ENCODE results near the gene PTPN2. TPM values are rescaled to one million over a fixed set of nuclear protein-coding genes. Genes with fewer than 3 reads are reported as not detected.

PTPN2 gene
- total and polyA plus RNA-seq, 2 experiments from 2014 or later: 49.9 to 65.5 TPM

DNA sequence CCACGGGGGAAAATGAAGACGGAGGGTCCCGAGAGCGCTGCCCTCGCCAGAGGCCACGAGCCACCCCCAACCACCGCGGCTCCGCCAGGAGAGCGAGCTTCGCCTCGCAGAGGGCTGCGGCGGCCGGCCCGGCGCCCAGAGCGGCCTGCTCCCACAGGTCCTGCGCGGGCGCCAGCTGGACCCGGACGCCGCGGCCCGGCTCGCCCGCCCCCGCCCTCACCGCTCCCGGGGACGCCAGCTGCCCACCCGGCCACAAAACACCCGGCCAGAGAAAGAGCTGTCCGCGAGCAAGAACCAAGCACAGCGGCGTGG, 709 bp downstream of the PTPN2 start (continued):
- TF ChIP-seq EZH2 (IDR thresholded peaks at IDR 0.05; ENCODE audit: low read depth, unreplicated experiment): no peak
- TF ChIP-seq STAT1 (IDR thresholded peaks at IDR 0.05; ENCODE audit: unreplicated experiment): no peak
- TF ChIP-seq JUNB (IDR thresholded peaks at IDR 0.05; ENCODE audit: unreplicated experiment): no peak
- TF ChIP-seq REST (IDR thresholded peaks at IDR 0.05; ENCODE audit: unreplicated experiment): no peak
- no peak for TF ChIP-seq POLR2AphosphoS5 (IDR thresholded peaks at IDR 0.05; ENCODE audit: low read depth)
- no peak for TF ChIP-seq CREB1 (CRISPR knock-in tag; IDR thresholded peaks at IDR 0.05; ENCODE audit: low read depth)

- peak overlapping the region; percentile 6 for H3K27ac Mint-ChIP-seq
- peaks cover 61% of the 10 kb centered on the region for H3K4me1 Mint-ChIP-seq
- 0 out of 2 replicates have a peak, but pooled peaks cover 3% of the 10 kb centered on the region for H3F3A ChIP-seq (replicated peaks; ENCODE audit: low read depth)
- H3K4me3 Mint-ChIP-seq: peak overlapping the region; percentile 82
- H3K36me3 ChIP-seq (ENCODE audit: insufficient read depth): no peaks in the 10 kb centered on the region
- no peaks in the 10 kb centered on the region for H3K9me2 ChIP-seq (ENCODE audit: insufficient read depth)
- peak overlapping the region; percentile 74 for H3K4me3 ChIP-seq
- H2AFZ ChIP-seq: no peak overlapping the region
- no peak overlapping the region for H3K27ac ChIP-seq (ENCODE audit: low read depth)
- peaks cover 55% of the 10 kb centered on the region for H3K79me2 ChIP-seq (replicated peaks; ENCODE audit: insufficient read depth)
- H3K27me3 Mint-ChIP-seq (ENCODE audit: insufficient read depth, low read depth, poor library complexity): peaks cover 18% of the 10 kb centered on the region
- no peak for DNase-seq (ENCODE audit: low spot score)
- H3K9me3 Mint-ChIP-seq: peaks cover 6% of the 10 kb centered on the region; the same call in 1 of the 3 replicates
- H3K4me1 ChIP-seq (ENCODE audit: insufficient read depth): peaks cover 49% of the 10 kb centered on the region
- no peak for ATAC-seq
- no peaks in the 10 kb centered on the region for H3K27me3 ChIP-seq (ENCODE audit: insufficient read depth)
- peak overlapping the region; percentile 90 for H3K4me2 ChIP-seq
- peaks cover 16% of the 10 kb centered on the region; the same call in 2 of the 3 replicates for H3K36me3 Mint-ChIP-seq (ENCODE audit: low read depth)
- peaks cover 5% of the 10 kb centered on the region; the same call in 1 of the 2 replicates for H4K20me1 ChIP-seq (replicated peaks; ENCODE audit: insufficient read depth)
- TF ChIP-seq STAT1 (IDR thresholded peaks at IDR 0.05; ENCODE audit: unreplicated experiment) (no peak), EZH2 (IDR thresholded peaks at IDR 0.05; ENCODE audit: low read depth, unreplicated experiment) (no peak), ZNF114 (CRISPR knock-in tag; IDR thresholded peaks at IDR 0.05) (no peak), EZH2phosphoT487 (IDR thresholded peaks at IDR 0.05; ENCODE audit: unreplicated experiment) (no peak), CTCF (conservative IDR thresholded peaks at IDR 0.05; ENCODE audit: low read depth in 2 of 2) (no peak)
- TF ChIP-seq, protein P1, sequence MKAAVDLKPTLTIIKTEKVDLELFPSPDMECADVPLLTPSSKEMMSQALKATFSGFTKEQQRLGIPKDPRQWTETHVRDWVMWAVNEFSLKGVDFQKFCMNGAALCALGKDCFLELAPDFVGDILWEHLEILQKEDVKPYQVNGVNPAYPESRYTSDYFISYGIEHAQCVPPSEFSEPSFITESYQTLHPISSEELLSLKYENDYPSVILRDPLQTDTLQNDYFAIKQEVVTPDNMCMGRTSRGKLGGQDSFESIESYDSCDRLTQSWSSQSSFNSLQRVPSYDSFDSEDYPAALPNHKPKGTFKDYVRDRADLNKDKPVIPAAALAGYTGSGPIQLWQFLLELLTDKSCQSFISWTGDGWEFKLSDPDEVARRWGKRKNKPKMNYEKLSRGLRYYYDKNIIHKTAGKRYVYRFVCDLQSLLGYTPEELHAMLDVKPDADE (IDR thresholded peaks at IDR 0.05): no peak
- TF ChIP-seq, protein P2, sequence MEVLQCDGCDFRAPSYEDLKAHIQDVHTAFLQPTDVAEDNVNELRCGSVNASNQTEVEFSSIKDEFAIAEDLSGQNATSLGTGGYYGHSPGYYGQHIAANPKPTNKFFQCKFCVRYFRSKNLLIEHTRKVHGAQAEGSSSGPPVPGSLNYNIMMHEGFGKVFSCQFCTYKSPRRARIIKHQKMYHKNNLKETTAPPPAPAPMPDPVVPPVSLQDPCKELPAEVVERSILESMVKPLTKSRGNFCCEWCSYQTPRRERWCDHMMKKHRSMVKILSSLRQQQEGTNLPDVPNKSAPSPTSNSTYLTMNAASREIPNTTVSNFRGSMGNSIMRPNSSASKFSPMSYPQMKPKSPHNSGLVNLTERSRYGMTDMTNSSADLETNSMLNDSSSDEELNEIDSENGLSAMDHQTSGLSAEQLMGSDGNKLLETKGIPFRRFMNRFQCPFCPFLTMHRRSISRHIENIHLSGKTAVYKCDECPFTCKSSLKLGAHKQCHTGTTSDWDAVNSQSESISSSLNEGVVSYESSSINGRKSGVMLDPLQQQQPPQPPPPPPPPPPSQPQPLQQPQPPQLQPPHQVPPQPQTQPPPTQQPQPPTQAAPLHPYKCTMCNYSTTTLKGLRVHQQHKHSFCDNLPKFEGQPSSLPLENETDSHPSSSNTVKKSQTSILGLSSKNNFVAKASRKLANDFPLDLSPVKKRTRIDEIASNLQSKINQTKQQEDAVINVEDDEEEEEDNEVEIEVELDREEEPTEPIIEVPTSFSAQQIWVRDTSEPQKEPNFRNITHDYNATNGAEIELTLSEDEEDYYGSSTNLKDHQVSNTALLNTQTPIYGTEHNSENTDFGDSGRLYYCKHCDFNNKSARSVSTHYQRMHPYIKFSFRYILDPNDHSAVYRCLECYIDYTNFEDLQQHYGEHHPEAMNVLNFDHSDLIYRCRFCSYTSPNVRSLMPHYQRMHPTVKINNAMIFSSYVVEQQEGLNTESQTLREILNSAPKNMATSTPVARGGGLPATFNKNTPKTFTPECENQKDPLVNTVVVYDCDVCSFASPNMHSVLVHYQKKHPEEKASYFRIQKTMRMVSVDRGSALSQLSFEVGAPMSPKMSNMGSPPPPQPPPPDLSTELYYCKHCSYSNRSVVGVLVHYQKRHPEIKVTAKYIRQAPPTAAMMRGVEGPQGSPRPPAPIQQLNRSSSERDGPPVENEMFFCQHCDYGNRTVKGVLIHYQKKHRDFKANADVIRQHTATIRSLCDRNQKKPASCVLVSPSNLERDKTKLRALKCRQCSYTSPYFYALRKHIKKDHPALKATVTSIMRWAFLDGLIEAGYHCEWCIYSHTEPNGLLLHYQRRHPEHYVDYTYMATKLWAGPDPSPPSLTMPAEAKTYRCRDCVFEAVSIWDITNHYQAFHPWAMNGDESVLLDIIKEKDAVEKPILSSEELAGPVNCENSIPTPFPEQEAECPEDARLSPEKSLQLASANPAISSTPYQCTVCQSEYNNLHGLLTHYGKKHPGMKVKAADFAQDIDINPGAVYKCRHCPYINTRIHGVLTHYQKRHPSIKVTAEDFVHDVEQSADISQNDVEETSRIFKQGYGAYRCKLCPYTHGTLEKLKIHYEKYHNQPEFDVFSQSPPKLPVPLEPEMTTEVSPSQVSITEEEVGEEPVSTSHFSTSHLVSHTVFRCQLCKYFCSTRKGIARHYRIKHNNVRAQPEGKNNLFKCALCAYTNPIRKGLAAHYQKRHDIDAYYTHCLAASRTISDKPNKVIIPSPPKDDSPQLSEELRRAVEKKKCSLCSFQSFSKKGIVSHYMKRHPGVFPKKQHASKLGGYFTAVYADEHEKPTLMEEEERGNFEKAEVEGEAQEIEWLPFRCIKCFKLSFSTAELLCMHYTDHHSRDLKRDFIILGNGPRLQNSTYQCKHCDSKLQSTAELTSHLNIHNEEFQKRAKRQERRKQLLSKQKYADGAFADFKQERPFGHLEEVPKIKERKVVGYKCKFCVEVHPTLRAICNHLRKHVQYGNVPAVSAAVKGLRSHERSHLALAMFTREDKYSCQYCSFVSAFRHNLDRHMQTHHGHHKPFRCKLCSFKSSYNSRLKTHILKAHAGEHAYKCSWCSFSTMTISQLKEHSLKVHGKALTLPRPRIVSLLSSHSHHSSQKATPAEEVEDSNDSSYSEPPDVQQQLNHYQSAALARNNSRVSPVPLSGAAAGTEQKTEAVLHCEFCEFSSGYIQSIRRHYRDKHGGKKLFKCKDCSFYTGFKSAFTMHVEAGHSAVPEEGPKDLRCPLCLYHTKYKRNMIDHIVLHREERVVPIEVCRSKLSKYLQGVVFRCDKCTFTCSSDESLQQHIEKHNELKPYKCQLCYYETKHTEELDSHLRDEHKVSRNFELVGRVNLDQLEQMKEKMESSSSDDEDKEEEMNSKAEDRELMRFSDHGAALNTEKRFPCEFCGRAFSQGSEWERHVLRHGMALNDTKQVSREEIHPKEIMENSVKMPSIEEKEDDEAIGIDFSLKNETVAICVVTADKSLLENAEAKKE (CRISPR knock-in tag; IDR thresholded peaks at IDR 0.05): no peak
Observed at GRCh38 chr18:12882453-12883371, 1.3 kb downstream of the PTPN2 start.

Data from GM23338 (cell line).